A549 (cell line): Measurements from ENCODE around the gene CDH16.

ENCODE experiments used
- BHLHE40 ChIP-seq: IDR thresholded peaks from 2 replicates; pipeline ENCODE4 v1.6.1; 2012; ENCODE audit warnings: low read depth, low read length, inconsistent platforms
- CHD2 ChIP-seq: fragments of 150-350 bp; IDR thresholded peaks from 2 replicates; pipeline ENCODE4 v1.6.1; 2014; ENCODE audit warnings: low read length; ENCODE audit not compliant: partially characterized antibody
- MAZ ChIP-seq: fragments of 150-350 bp; IDR thresholded peaks from 2 replicates; pipeline ENCODE4 v1.6.1; 2014; ENCODE audit warnings: antibody characterized with exemption, low read depth, low read length, borderline replicate concordance
- NR3C1 ChIP-seq: fragments of >200 bp; sonication (Bioruptor Twin); formaldehyde crosslinking; IDR thresholded peaks from 3 replicates; pipeline ENCODE4 v1.6.1; 2017
- PHF8 ChIP-seq: fragments of 200-600 bp; sonication (generic); IDR thresholded peaks from 2 replicates; pipeline ENCODE4 v1.6.1; 2016; ENCODE audit warnings: low read depth, mild to moderate bottlenecking, antibody characterized with exemption, moderate library complexity, borderline replicate concordance
- POLR2A ChIP-seq: IDR thresholded peaks from 2 replicates; pipeline ENCODE4 v1.6.1; 2012; ENCODE audit warnings: mild to moderate bottlenecking, low read length
- RAD21 ChIP-seq, 2 experiments: fragments of >200 bp in 1 of 2; sonication (Bioruptor Twin) in 1 of 2; formaldehyde crosslinking in 1 of 2; IDR thresholded peaks in 1 of 2; conservative IDR thresholded peaks in 1 of 2; 2 replicates in 1 of 2; 3 replicates in 1 of 2; pipeline ENCODE4 v1.6.1; 2012 to 2018; ENCODE audit warnings: inconsistent platforms in 1 of 2
- RCOR1 ChIP-seq: fragments of 150-350 bp; IDR thresholded peaks from 2 replicates; pipeline ENCODE4 v1.6.1; 2014; ENCODE audit warnings: antibody characterized with exemption, low read length, low read depth
- TFCP2L1 ChIP-seq: fragments of 250-450 bp; sonication (Bioruptor Pico); IDR thresholded peaks from 2 replicates; pipeline ENCODE4 v1.5.0; 2021; ENCODE audit warnings: mild to moderate bottlenecking
- TF ChIP-seq, protein P1 (sequence below): fragments of >200 bp; sonication (Bioruptor Twin); formaldehyde crosslinking; IDR thresholded peaks from 3 replicates; pipeline ENCODE4 v1.5.1; 2016
- TF ChIP-seq, protein P2 (sequence below): fragments of 200-600 bp; sonication (generic); IDR thresholded peaks from 2 replicates; pipeline ENCODE4 v1.6.1; 2016; ENCODE audit warnings: antibody characterized with exemption, mild to moderate bottlenecking, moderate library complexity
- TF ChIP-seq, protein P3 (sequence below): fragments of 450-650 bp; IDR thresholded peaks from 2 replicates; pipeline ENCODE4 v1.6.1; 2014; ENCODE audit warnings: antibody characterized with exemption
- TF ChIP-seq, protein P4 (sequence below): IDR thresholded peaks from 2 replicates; pipeline ENCODE4 v1.6.1; 2012
- TF ChIP-seq, protein P5 (sequence below): fragments of 250-450 bp; sonication (Bioruptor Pico); IDR thresholded peaks from 2 replicates; pipeline ENCODE4 v1.5.0; 2021; ENCODE audit warnings: mild to moderate bottlenecking, moderate library complexity, borderline replicate concordance

DNA sequence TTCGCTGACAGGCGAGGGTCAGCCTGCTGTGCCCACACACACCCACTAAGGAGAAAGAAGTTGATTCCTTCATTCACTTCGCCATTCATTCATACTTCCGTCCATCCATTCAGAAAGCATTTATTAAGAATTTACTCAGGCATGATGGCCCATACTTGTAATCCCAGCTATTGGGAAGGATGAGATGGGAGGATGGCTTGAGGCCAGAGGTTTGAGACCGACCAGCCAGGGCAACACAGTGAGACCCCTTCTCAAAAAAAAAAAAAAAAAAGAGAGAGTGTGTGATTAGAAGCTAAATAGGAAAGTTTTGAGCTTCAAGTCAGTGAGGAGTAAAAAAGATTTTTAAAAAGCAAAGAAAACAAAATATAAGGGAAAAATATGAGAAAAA, 25.4 kb upstream of the CDH16 start:
- TF ChIP-seq RCOR1 (no peak), NR3C1 (no peak), RAD21 (conservative IDR thresholded peaks at IDR 0.05 in 1 of 2, IDR thresholded peaks at IDR 0.05 in 1 of 2) (no peak), POLR2A (no peak), TFCP2L1 (CRISPR knock-in tag) (no peak), PHF8 (no peak), MAZ (no peak), BHLHE40 (no peak), CHD2 (no peak)
- TF ChIP-seq, protein P1, sequence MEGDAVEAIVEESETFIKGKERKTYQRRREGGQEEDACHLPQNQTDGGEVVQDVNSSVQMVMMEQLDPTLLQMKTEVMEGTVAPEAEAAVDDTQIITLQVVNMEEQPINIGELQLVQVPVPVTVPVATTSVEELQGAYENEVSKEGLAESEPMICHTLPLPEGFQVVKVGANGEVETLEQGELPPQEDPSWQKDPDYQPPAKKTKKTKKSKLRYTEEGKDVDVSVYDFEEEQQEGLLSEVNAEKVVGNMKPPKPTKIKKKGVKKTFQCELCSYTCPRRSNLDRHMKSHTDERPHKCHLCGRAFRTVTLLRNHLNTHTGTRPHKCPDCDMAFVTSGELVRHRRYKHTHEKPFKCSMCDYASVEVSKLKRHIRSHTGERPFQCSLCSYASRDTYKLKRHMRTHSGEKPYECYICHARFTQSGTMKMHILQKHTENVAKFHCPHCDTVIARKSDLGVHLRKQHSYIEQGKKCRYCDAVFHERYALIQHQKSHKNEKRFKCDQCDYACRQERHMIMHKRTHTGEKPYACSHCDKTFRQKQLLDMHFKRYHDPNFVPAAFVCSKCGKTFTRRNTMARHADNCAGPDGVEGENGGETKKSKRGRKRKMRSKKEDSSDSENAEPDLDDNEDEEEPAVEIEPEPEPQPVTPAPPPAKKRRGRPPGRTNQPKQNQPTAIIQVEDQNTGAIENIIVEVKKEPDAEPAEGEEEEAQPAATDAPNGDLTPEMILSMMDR: no peak
- TF ChIP-seq, protein P2, sequence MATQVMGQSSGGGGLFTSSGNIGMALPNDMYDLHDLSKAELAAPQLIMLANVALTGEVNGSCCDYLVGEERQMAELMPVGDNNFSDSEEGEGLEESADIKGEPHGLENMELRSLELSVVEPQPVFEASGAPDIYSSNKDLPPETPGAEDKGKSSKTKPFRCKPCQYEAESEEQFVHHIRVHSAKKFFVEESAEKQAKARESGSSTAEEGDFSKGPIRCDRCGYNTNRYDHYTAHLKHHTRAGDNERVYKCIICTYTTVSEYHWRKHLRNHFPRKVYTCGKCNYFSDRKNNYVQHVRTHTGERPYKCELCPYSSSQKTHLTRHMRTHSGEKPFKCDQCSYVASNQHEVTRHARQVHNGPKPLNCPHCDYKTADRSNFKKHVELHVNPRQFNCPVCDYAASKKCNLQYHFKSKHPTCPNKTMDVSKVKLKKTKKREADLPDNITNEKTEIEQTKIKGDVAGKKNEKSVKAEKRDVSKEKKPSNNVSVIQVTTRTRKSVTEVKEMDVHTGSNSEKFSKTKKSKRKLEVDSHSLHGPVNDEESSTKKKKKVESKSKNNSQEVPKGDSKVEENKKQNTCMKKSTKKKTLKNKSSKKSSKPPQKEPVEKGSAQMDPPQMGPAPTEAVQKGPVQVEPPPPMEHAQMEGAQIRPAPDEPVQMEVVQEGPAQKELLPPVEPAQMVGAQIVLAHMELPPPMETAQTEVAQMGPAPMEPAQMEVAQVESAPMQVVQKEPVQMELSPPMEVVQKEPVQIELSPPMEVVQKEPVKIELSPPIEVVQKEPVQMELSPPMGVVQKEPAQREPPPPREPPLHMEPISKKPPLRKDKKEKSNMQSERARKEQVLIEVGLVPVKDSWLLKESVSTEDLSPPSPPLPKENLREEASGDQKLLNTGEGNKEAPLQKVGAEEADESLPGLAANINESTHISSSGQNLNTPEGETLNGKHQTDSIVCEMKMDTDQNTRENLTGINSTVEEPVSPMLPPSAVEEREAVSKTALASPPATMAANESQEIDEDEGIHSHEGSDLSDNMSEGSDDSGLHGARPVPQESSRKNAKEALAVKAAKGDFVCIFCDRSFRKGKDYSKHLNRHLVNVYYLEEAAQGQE: no peak
- TF ChIP-seq, protein P3, sequence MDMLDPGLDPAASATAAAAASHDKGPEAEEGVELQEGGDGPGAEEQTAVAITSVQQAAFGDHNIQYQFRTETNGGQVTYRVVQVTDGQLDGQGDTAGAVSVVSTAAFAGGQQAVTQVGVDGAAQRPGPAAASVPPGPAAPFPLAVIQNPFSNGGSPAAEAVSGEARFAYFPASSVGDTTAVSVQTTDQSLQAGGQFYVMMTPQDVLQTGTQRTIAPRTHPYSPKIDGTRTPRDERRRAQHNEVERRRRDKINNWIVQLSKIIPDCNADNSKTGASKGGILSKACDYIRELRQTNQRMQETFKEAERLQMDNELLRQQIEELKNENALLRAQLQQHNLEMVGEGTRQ: no peak
- TF ChIP-seq, protein P4, sequence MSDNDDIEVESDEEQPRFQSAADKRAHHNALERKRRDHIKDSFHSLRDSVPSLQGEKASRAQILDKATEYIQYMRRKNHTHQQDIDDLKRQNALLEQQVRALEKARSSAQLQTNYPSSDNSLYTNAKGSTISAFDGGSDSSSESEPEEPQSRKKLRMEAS: no peak
- TF ChIP-seq, protein P5, sequence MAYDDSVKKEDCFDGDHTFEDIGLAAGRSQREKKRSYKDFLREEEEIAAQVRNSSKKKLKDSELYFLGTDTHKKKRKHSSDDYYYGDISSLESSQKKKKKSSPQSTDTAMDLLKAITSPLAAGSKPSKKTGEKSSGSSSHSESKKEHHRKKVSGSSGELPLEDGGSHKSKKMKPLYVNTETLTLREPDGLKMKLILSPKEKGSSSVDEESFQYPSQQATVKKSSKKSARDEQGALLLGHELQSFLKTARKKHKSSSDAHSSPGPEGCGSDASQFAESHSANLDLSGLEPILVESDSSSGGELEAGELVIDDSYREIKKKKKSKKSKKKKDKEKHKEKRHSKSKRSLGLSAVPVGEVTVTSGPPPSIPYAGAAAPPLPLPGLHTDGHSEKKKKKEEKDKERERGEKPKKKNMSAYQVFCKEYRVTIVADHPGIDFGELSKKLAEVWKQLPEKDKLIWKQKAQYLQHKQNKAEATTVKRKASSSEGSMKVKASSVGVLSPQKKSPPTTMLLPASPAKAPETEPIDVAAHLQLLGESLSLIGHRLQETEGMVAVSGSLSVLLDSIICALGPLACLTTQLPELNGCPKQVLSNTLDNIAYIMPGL (CRISPR knock-in tag): no peak
